GM21367 (cell line): ENCODE results near the gene LIMS4.
"Not testable (repeated sequence)": the region's sequence is repeated elsewhere in the genome, so short reads cannot be mapped to it uniquely, and the experiment has no call there.

ENCODE experiments used
- ATAC-seq: cut with Tn5 transposase; IDR thresholded peaks from one replicate; pipeline ENCODE4 v1.9.1; 2021; ENCODE audit not compliant: unreplicated experiment

LIMS4 gene

GRCh38 chr2:110455080-110455670, 17.4 kb downstream of the LIMS4 start:
- not testable (repeated sequence) for ATAC-seq

DNA sequence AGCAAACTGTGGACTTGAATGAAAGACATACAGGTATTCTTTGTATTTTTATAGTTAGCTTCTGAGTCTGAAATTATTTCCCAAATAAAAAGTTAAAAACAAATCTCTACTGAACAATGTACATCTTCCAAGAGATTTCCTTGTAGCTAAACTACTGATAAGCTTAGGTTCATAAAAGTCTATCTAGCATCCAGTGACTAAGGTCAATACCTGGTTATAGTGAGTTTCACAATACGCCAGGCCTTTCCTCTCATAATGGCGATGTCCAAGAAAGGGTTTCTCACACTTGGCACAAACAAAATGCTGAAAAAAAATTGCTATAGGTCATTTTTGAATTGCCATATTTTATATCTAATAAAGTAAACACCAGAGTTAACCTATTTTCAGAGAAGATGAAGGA, 21.7 kb downstream of the LIMS4 start:
- not testable (repeated sequence) for ATAC-seq

- not testable (repeated sequence) for ATAC-seq
Observed at GRCh38 chr2:110449127-110449947, 23.3 kb downstream of the LIMS4 start.

- ATAC-seq, result not testable (repeated sequence)
Observed at GRCh38 chr2:110446644-110447043, 26.0 kb downstream of the LIMS4 start.

- ATAC-seq, result not testable (repeated sequence)
Observed at GRCh38 chr2:110443305-110444005, 29.2 kb downstream of the LIMS4 start.

GRCh38 chr2:110441905-110442304, 30.7 kb downstream of the LIMS4 start:
- ATAC-seq, result not testable (repeated sequence)

DNA sequence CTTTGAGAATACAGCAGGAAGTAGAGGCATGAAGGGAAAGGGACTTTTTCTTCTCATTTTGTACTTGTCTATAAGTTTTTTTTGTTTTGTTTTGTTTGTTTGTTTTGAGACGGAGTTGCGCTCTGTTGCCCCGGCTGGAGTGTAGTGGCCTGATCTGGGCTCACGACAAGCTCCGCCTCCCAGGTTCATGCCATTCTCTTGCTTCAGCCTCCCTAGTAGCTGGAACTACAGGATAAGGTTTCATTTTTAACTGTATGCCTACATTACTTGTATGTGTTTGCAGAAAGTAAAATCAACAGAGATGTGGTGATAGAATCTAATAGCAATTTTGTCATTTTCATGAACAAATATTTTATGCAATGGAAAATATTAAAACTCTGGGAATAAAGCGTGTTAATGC, 38.1 kb downstream of the LIMS4 start:
- not testable (repeated sequence) for ATAC-seq

GRCh38 chr2:110425725-110426124, 46.9 kb downstream of the LIMS4 start:
- ATAC-seq, result not testable (repeated sequence)

- not testable (repeated sequence) for ATAC-seq
Observed at GRCh38 chr2:110424421-110424820, 48.2 kb downstream of the LIMS4 start.

- ATAC-seq, result not testable (repeated sequence)
Observed at GRCh38 chr2:110423574-110423962, 49.0 kb downstream of the LIMS4 start.

- not testable (repeated sequence) for ATAC-seq
Observed at GRCh38 chr2:110422852-110423573, 49.6 kb downstream of the LIMS4 start.

- ATAC-seq, result not testable (repeated sequence)
Observed at GRCh38 chr2:110420641-110421354, 51.8 kb downstream of the LIMS4 start.

DNA sequence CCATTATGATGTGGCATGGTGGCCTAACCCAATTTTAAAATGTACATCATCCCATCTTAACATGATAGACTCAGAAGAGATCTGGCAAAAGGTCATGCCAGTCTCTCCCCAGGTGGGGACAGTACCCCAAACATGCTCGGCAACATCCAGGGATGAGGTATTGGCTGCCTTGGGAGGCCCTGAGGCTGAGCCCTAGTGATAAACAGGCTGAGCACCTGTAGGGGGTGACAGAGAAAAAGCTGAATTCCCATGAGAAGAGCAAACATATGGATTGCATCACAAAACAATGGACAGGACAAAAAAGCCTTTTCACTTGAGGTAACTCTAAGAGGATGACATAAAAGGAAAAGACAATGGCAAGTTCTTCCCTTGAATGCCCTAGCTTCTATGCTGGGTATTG, 65.5 kb downstream of the LIMS4 start:
- ATAC-seq, result not testable (repeated sequence)

GRCh38 chr2:110404988-110405387, 67.6 kb downstream of the LIMS4 start:
- not testable (repeated sequence) for ATAC-seq

GRCh38 chr2:110404246-110404645, 68.4 kb downstream of the LIMS4 start:
- not testable (repeated sequence) for ATAC-seq

DNA sequence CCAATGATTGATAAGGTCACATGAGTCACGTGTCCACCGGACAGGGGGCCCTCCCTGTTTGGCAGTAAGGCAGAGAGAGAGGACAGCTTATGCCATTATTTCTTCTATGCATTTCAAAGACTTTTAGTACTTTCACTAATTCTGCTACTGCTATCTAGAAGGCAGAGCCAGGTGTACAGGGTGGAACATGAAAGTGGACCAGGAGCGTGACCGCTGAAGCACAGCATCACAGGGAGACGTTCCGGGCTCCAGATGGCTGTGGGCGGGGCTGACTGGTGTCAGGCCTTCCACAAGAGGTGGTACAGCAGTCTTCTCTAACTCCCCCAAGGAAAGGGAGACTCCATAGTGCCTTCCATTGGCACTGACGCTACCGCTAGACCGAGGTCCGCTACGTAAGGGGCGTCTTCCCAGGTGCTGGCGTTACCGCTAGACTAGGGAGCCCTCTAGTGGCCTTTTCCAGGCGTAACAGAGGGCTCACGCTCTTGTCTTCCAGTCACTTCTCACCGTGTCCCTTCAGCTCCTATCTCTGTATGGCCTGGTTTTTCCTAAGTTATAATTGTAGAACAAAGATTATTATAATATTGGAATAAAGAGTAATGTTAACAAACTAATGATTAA, 71.5 kb downstream of the LIMS4 start:
- not testable (repeated sequence) for ATAC-seq

- not testable (repeated sequence) for ATAC-seq
Observed at GRCh38 chr2:110399378-110399777, 73.2 kb downstream of the LIMS4 start.

GRCh38 chr2:110395990-110396389, 76.6 kb downstream of the LIMS4 start:
- ATAC-seq, result not testable (repeated sequence)
